Urinary bladder (tissue), 4 donors: ENCODE results near the gene AGRP. TPM values are rescaled to one million over a fixed set of nuclear protein-coding genes. Genes with fewer than 3 reads are reported as not detected.
"Not testable (repeated sequence)": the region's sequence is repeated elsewhere in the genome, so short reads cannot be mapped to it uniquely, and the experiment has no call there.

Experiments
- DNase-seq: peaks from one replicate; pipeline ENCODE4 v3.0.0-alpha.2; 2015; ENCODE audit errors: extremely low spot score
- H3K27ac ChIP-seq: one replicate; pipeline ENCODE4 v1.5.1; 2013; ENCODE audit warnings: low read depth, mild to moderate bottlenecking, moderate library complexity
- H3K36me3 ChIP-seq: one replicate; pipeline ENCODE4 v1.6.1; 2013; ENCODE audit warnings: mild to moderate bottlenecking, moderate library complexity; ENCODE audit not compliant: insufficient read depth
- H3K4me1 ChIP-seq: one replicate; pipeline ENCODE4 v1.6.1; 2013; ENCODE audit warnings: mild to moderate bottlenecking, moderate library complexity; ENCODE audit not compliant: insufficient read depth
- H3K4me3 ChIP-seq: one replicate; pipeline ENCODE4 v1.5.1; 2013; ENCODE audit warnings: low read depth, low read length
- WGBS: extraction: QIAGEN DNeasy Blood & Tissue Kit; methylation state at CpG from one replicate; pipeline ENCODE4 v1.1.7; 2013; 5-methylcytosine and 5-hydroxymethylcytosine counted together
- polyA plus RNA-seq: library from polyadenylated mRNA; stranded (reverse); fragments of 200-250 nt; gene quantifications from one replicate; pipeline ENCODE4 v1.2.3, GENCODE V29; 2013
- total RNA-seq: library from RNA; depleted of rRNA; stranded (reverse); fragments of >200 nt; gene quantifications from one replicate; pipeline ENCODE4 v1.2.3, GENCODE V29; 2014
- donor health status: healthy with polysubstance abuse.
- donor health status: healthy.

The AGRP gene
- total and polyA plus RNA-seq, 2 donors = not detected

DNA sequence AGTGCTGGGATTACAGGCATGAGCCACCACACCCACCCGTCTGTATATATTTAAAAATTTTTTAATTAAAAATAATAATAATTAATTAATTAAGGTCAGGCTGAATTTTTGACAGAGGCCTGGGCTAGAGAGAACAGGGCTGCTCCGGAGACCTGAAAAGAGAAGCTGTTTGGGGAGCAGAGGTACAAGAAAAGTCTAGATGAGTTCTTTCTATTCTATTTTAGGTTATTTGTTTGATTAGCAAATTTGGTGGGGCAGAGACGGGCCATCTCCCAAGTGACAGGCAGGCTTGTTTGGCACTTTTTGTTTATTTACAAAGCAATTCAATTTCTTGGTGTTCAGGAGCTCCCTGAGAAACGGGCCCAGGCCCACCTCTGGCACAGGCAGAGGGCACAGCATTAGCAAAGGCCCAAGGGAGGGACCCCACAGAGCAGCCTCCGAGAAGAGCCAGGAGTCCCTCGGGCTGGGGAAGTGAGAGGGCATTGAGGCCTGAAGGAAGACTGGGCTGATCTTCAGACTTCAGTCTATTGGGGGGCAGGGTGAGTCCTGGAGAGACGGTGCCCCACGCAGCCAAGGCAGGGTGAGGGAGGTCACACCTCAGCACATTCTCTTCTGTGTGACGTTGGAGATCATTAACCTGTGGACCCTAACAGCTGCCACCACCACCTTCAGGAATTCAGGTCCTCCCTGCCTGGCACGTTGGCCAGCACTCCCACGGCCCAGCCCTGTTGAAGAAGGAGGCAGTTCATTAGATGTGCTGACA, 34.5 kb upstream of the AGRP start:
- Histone ChIP-seq H3K36me3 (no peaks in the 10 kb centered on the region), H3K4me1 (no peaks in the 10 kb centered on the region), H3K27ac (no peak overlapping the region), H3K4me3 (no peak overlapping the region)
- DNase-seq = no peak
- WGBS = 68% methylated on average over 11 of the region's 11 CpGs

DNA sequence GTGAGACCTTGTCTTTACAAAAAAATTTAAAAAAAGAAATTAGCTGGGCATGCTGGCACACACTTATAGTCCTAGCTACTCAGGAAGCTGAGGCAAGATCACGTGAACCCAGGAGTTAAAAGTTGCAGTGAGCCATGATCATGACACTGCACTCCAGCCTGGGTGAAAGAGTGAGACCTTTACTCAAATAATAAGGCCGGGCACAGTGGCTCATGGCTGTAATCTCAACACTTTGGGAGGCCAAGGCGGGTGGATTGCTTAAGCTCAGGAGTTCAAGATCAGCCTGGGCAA, 33.8 kb upstream of the AGRP start:
- Histone ChIP-seq H3K4me3 (no peak overlapping the region), H3K4me1 (no peaks in the 10 kb centered on the region), H3K36me3 (no peaks in the 10 kb centered on the region), H3K27ac (no peak overlapping the region)
- DNase-seq = no peak
- 80% methylated on average over 3 of the region's 3 CpGs for WGBS

DNA sequence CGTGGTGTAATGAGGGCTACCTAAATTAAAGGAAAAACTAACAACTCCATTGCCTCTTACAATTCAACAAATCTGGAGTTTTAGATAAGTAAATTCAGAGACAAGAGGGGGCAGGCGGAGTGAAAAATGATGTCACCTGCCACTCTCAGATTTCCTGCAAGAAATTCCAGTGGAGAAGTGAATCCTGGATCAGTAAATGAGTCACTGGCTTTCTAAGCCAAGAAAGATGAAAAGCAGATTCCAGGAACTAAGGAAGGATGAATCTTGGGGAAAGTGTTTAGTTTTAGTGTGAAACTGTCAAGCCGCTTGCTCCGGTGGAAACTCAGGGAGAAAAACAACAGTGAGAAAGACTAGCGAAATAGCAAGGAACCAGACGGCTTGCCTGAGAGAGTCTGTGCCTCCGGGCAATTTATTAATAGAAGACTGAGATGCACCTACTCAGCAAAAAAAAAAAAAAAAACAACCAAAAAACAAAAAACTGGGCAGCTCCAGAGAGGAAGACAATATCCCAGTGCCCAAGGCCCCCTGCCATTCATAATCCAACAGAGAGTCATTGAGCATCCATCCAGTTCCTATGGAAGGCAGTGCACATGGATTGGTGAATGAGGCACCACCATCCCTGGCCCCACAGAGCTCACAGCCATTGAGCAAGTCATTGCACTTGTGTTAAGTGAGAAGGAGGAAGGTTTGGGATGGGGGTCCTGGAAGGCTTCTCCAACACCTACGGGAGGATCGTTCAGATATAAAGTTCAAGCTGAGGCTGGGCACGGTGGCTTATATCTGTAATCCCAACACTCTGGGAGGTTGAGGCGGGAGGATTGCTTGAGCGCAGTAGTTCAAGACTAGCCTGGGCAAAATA, 33.2 kb upstream of the AGRP start:
- WGBS = 72% methylated on average over 12 of the region's 12 CpGs
- Histone ChIP-seq H3K27ac (no peak overlapping the region), H3K4me3 (no peak overlapping the region), H3K4me1 (no peaks in the 10 kb centered on the region), H3K36me3 (no peaks in the 10 kb centered on the region)
- no peak for DNase-seq

DNA sequence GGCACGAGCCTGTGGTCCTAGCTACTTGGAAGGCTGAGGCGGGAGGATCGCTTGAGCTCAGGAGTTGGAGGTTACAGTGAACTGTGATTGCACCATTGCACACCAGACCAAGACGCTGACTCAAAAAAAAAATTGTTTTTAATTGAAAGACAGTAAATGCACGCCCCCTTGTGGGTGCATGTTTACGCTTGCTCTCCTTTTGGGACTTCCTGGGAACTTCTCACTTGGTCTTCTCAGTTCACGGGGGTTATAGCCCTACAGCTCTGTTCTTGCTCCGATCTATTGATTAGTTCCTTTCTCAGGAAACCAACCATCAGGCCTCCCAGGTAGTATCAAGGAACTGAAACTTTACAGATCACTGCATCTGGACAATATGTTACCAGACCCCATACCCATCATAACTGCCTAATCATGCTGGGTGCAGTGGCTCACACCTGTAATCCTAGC, 31.1 kb upstream of the AGRP start:
- Histone ChIP-seq H3K27ac (no peak overlapping the region), H3K4me3 (no peak overlapping the region), H3K4me1 (no peaks in the 10 kb centered on the region), H3K36me3 (no peaks in the 10 kb centered on the region)
- DNase-seq = no peak
- WGBS = 12% methylated on average over 8 of the region's 8 CpGs

DNA sequence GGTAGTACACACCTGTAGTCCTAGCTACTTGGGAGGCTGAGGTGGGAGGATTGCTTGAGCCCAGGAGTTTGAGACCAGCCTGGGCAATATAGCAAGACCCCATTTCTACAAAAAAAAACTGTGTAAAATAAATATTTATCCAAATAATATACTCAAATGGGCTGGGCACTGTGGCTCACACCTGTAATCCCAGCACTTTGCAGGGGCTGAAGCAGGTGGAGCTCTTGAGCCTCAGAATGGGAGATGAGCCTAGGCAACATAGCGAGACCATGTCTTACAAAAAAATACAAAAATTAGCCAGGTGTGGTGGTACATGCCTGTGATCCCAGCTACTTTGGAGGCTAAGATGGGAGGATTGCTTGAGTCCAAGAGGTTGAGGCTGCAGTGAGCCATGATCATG, 30.5 kb upstream of the AGRP start:
- not testable (repeated sequence) for H3K36me3 ChIP-seq, H3K4me3 ChIP-seq, H3K4me1 ChIP-seq, DNase-seq, H3K27ac ChIP-seq
- WGBS = 94% methylated on average over 1 of the region's 1 CpG

DNA sequence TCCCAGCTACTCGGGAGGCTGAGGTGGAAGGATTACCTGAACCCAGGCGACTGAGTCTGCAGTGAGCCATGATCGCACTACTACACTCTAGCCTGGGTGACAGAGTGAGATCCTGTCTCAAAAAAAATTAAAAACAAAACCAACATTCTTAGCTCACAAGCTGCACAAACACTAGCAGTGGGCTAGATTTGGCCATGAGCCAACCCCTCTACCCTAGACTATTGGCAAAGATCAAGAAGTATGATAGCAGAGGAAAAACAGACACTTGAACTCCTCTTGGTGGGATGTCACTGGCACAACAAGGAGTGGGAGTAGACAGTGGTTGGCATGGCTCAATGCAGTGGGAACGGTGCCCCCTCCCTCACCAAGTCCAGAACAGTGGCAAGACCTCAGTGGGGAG, 25.7 kb upstream of the AGRP start:
- H3K4me3 ChIP-seq = no peak overlapping the region
- H3K36me3 ChIP-seq = no peaks in the 10 kb centered on the region
- no peak overlapping the region for H3K27ac ChIP-seq
- H3K4me1 ChIP-seq = no peaks in the 10 kb centered on the region
- WGBS = 84% methylated on average over 4 of the region's 4 CpGs
- no peak for DNase-seq

DNA sequence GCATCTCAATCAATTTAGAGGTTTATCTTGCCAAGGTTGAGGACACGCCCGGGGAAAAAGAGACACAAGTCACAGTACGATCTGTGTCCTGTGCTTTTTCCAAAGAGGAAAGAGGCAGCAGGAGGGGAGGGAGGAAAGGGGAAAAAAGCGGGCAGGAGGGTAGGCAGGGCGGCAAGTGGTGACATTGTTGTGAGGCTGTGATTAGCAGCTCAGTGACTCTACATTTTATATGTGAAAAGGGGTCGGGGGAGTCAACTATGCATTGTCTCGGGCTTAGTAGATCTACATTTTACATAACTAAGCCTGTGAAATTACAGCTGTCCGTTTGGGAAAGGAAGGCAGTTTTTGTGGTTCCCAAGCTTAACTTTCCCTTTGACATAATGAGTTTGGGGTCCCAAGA, 23.1 kb upstream of the AGRP start:
- WGBS = 66% methylated on average over 8 of the region's 8 CpGs
- Histone ChIP-seq H3K27ac (no peak overlapping the region), H3K4me1 (no peaks in the 10 kb centered on the region), H3K36me3 (no peaks in the 10 kb centered on the region), H3K4me3 (no peak overlapping the region)
- DNase-seq = no peak

DNA sequence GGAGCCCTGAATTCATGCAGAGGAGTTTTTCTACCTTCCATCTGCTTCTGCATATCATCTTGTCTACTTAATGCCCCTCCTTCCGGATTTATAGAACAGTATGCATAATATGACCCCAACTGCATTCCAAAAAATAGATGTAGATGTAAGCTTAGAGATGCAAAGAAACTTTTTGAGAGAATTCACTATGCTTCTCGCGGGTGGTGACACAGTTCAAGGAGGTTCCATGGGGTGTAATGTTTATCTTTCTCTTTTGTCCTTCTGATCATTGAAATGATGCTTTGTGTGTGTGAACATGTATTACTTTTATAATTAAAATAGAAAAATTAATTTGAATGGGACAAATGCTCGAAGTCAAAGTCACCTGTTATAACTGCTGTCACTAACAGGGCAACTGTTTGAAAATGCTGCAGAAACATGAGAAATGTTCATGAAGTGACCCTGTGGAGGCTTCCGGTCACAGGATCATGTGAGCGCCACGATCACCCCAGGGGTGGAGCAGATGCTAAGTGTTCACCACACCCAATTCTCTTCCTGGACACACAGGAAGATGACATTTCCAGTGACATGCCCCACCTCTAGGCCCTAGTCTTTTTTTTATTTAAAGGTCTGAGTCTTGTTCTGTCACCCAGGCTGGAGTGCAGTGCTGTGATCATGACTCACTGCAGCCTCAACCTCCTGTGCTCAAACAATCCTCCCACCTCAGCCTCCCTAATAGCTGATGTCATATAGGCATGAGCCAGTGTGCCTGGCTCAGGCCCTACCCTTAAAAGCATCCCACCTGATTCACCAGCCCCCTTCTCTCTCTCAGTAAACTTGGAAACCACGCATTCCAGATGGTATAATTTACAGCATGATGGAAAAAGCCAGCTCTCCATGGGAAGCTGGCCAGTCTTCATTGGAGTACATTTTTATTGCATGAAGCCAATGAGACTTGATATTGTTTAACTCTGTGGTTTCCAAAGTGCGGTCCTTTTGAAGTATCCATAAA, 21.0 kb upstream of the AGRP start:
- DNase-seq = no peak
- H3K27ac ChIP-seq = no peak overlapping the region
- 65% methylated on average over 9 of the region's 9 CpGs for WGBS

DNA sequence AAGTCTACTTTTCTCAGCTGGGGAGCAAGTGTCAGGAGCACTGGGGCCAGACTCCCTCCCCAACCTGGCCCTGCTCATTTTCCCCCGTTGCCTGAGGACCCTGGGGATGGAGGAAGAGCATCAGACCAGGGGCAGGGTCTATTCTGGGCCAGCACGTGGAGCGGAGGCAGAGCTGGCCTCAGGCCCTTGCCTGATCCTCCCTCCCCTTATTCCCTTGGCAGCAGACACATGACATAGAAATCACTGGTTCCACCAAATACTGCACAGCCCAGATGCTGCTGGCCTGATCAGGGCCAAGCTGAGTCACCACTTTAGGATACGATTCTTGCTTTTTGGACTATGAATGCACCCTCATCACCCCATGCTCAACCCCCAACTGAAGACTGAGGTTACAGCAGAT, 15.8 kb upstream of the AGRP start:
- no peaks in the 10 kb centered on the region for H3K36me3 ChIP-seq
- H3K4me3 ChIP-seq = no peak overlapping the region
- DNase-seq = no peak
- WGBS = 59% methylated on average over 4 of the region's 4 CpGs
- H3K27ac ChIP-seq = no peak overlapping the region
- no peaks in the 10 kb centered on the region for H3K4me1 ChIP-seq

More for the DNA sequence above, 21.0 kb upstream of the AGRP start:
- no peak overlapping the region for H3K4me3 ChIP-seq
- H3K4me1 ChIP-seq = no peaks in the 10 kb centered on the region
- H3K36me3 ChIP-seq = no peaks in the 10 kb centered on the region

DNA sequence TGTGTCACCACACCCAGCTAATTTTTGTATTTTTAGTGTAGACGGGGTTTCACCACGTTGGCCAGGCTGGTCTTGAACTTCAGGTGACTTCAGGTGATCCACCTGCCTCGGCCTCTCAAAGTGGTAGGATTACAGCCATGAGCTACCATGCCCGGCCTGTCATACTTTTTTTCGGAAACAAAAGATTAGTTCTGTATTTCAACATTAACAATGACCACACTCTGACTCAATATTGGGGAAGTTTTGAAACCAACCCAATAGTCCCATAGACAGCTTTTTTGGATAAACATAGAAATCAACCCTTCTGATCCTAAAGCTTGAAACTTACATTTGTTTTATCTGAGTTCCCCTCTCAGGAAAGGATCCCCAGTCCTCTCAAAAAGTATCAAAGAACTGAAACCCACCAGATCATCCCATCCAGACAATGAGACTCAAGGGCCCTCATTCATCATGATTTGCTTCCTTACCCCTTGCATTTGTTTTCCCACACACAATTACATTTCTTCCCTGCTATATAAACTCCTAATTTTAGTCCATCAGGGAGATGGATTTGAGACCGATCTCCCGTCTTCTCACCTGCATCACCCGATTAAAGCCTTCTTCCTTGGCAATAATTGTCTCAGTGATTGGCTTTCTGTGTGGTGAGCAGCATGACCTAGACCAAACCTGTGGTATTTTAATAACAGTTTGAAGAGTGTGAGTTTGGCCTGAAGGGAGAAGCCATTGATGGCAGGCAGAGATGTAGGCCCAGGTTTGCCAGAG, 7.2 kb upstream of the AGRP start:
- Histone ChIP-seq H3K27ac (no peak overlapping the region), H3K4me1 (no peaks in the 10 kb centered on the region), H3K4me3 (no peak overlapping the region), H3K36me3 (no peaks in the 10 kb centered on the region)
- 84% methylated on average over 8 of the region's 8 CpGs for WGBS
- DNase-seq = no peak

DNA sequence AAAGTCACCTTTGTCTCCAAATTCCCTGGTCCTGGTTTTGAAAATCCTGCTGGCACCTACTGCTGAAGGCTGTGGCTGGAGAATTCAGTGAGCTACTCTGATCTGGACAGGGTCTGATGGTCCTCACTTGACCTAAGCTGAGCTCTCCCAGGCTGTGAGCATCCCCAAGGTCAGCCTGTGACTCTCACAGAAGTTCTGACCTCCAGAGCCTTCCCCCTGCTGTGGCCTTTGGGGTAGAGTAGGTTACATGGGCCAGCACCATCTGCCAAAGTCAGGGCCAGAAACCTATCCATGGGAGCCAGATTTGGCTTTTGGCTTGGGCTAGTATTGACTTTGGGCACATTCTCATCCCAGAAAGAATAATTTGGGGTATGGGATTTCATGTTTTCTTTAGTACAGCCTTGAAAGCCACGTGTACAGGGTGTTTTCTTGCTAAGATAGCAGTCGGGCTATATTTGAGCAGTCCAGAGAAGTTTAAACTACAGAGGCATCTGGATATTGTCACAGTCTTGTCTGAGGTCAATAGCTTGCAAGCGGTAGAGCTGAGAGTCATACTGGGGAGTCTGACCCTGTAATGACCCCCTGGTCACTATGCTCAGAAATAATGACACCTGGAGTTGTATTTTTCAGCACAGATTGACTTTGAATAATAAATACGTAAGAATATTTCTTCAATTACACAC, 6.2 kb upstream of the AGRP start:
- WGBS = 38% methylated on average over 4 of the region's 4 CpGs
- no peak overlapping the region for H3K4me3 ChIP-seq
- H3K36me3 ChIP-seq = no peaks in the 10 kb centered on the region
- no peaks in the 10 kb centered on the region for H3K4me1 ChIP-seq
- no peak for DNase-seq
- H3K27ac ChIP-seq = no peak overlapping the region

DNA sequence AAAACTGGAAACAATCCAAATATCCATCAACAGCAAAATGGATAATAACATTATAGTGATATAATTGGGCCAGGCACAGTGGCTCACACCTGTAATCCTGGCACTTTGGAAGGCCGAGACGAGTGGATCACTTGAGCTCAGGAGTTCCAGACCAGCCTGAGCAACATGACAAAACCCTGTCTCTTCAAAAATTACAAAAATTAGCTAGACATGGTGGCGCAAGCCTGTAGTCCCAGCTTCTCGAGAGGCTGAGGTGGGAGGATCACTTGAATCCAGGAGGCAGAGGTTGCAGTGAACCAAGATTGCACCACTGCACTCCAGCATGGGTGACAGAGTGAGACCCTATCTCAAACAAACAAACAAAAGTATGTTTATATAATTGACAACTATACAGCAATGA, 4.2 kb upstream of the AGRP start:
- H3K4me1 ChIP-seq, DNase-seq, H3K36me3 ChIP-seq, H3K27ac ChIP-seq, H3K4me3 ChIP-seq: not testable (repeated sequence)
- WGBS = 93% methylated on average over 4 of the region's 4 CpGs
